ENCODE results near the gene TBX15. TPM values are rescaled to one million over a fixed set of nuclear protein-coding genes. Genes with fewer than 3 reads are reported as not detected.
A peak's percentile ranks its signal among the peaks of the same experiment; 100 is the strongest.

TBX15 gene
- total RNA-seq, 1 donor from 2014 or later = 0.15 TPM

GRCh38 chr1:119005724-119006405 lies 17.7 kb upstream of the TBX15 start:
- no peak for TF ChIP-seq CTCF (IDR thresholded peaks at IDR 0.05)
- DNase-seq = no peak
- no peak for ATAC-seq
- no peaks in the 10 kb centered on the region for H3K36me3 ChIP-seq
- peaks cover 41% of the 10 kb centered on the region for H3K4me1 ChIP-seq
- no peaks in the 10 kb centered on the region for H3K9me3 ChIP-seq
- no peak overlapping the region for H3K4me3 ChIP-seq
- peaks cover 80% of the 10 kb centered on the region for H3K27me3 ChIP-seq (ENCODE audit: low read depth)
- no peak overlapping the region for H3K27ac ChIP-seq
- intact Hi-C loops (cut with DNase I) = loop anchor here (5.0 kb wide), 1 partner anchor 854 kb away; no protein-coding TSS in a partner anchor

DNA sequence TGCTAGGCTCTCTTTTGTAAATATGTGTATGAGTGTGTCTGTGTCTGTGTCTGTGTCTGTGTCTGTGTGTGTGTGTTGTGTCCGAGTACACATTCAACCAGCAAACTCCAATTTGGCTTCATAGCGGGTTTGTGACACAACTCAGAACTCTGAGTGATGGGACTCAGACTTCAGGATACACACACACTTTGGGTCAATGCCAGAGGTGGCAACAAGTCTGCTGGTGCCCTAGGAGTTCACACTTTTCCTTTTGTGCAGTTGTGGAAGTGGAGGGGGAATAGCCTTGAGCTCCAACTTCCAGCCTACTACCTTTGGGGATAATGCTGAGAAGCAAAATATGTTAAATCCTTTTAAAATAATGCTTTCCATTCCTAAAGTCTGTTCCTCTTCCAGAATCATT lies 16.6 kb upstream of the TBX15 start:
- ATAC-seq = no peak
- Histone ChIP-seq H3K27ac (no peak overlapping the region), H3K36me3 (no peaks in the 10 kb centered on the region), H3K9me3 (no peaks in the 10 kb centered on the region), H3K4me3 (no peak overlapping the region), H3K27me3 (ENCODE audit: low read depth) (peaks cover 91% of the 10 kb centered on the region), H3K4me1 (peaks cover 50% of the 10 kb centered on the region)
- intact Hi-C loops (cut with DNase I) = loop anchor here (5.0 kb wide), 1 partner anchor 852 kb away; no protein-coding TSS in a partner anchor
- no peak for DNase-seq
- no peak for TF ChIP-seq CTCF (IDR thresholded peaks at IDR 0.05)

- DNase-seq (no peak), ATAC-seq (no peak)
- intact Hi-C loops (cut with DNase I) = no loop called here
- Histone ChIP-seq H3K36me3 (no peaks in the 10 kb centered on the region), H3K4me1 (peaks cover 50% of the 10 kb centered on the region), H3K9me3 (no peaks in the 10 kb centered on the region), H3K27ac (no peak overlapping the region), H3K27me3 (ENCODE audit: low read depth) (peaks cover 94% of the 10 kb centered on the region), H3K4me3 (no peak overlapping the region)
- TF ChIP-seq CTCF (IDR thresholded peaks at IDR 0.05) = no peak
Observed at GRCh38 chr1:119004129-119004527, 16.0 kb upstream of the TBX15 start.

- no peak for TF ChIP-seq CTCF (IDR thresholded peaks at IDR 0.05)
- Histone ChIP-seq H3K4me1 (peaks cover 46% of the 10 kb centered on the region), H3K27me3 (ENCODE audit: low read depth) (peaks cover 95% of the 10 kb centered on the region), H3K4me3 (no peak overlapping the region), H3K9me3 (no peaks in the 10 kb centered on the region), H3K36me3 (no peaks in the 10 kb centered on the region), H3K27ac (no peak overlapping the region)
- intact Hi-C loops (cut with DNase I) = no loop called here
- DNase-seq (no peak), ATAC-seq (no peak)
Observed at GRCh38 chr1:119003413-119004128, 15.4 kb upstream of the TBX15 start.

GRCh38 chr1:119002028-119002686 lies 14.0 kb upstream of the TBX15 start:
- ATAC-seq (peak; percentile 53 to 69), DNase-seq (no peak)
- Histone ChIP-seq H3K4me1 (peaks cover 32% of the 10 kb centered on the region), H3K9me3 (no peaks in the 10 kb centered on the region), H3K36me3 (no peaks in the 10 kb centered on the region), H3K27ac (no peak overlapping the region), H3K27me3 (ENCODE audit: low read depth) (peaks cover 96% of the 10 kb centered on the region), H3K4me3 (no peak overlapping the region)
- no peak for TF ChIP-seq CTCF (IDR thresholded peaks at IDR 0.05)
- intact Hi-C loops (cut with DNase I) = no loop called here

Measured in lower lobe of right lung (tissue), 2 donors.